ENCODE measurements around the gene ACAA2. TPM values are rescaled to one million over a fixed set of nuclear protein-coding genes. Genes with fewer than 3 reads are reported as not detected.
"Not testable (repeated sequence)": the region's sequence is repeated elsewhere in the genome, so short reads cannot be mapped to it uniquely, and the experiment has no call there.

Gene ACAA2
- total and polyA plus RNA-seq, 10 of the 15 experiments (the other 5 are each of a cell fraction or from before 2014, with no cell fraction given): 43.1 to 134 (median 64.6) TPM

DNA sequence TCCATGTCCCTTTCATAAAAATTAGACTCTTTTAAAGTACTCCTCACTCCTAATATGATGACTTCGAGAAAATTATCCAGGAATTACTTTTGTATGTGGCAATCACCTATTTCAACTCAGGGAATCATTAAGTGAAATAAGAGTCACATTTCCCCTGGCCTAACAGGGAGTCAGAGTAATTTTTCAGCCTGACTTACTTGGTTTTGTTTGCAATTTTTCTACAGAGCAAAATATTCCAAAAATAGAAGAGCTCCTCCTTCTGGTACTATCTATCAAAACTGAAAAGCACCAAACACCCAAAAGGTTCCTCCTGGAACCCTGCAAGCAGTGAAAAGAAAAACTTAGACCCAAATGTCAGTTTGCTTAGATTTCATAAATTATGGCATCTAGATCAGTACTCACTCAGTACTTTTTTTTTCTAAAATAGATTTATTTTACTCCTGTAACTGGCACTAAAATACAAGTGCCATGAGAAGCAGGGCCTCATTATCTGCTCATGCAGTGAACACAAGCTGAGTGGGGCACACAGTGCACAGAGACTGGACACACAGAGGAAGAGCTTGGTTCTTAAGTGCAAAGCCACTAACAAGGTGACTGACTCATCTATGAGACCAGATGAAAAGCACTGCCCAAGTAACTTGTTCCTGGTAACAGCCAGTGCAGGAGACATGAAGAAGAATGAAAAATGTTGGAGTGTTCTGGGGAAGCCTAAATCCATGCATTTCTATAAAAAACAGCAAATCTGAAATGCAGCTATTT lies 28.7 kb downstream of the ACAA2 start:
- H3K4me3 ChIP-seq: no peak overlapping the region
- BruUV-seq (replicated peaks): no TSS peak
- in situ Hi-C loops (cut with MboI): no loop called here
- FAIRE-seq: no peak
- peaks cover 2% of the 10 kb centered on the region; the same call in 1 of the 2 replicates for H3K4me1 ChIP-seq (ENCODE audit: control insufficient read depth, insufficient read depth, low read length)
- H3K27me3 ChIP-seq (replicated peaks in 1 of 2; ENCODE audit: control insufficient read depth in 2 of 2, insufficient read depth in 2 of 2, low read length in 1 of 2): no peaks in the 10 kb centered on the region
- H4K20me1 ChIP-seq (ENCODE audit: control insufficient read depth, insufficient read depth): no peaks in the 10 kb centered on the region
- no peaks in the 10 kb centered on the region for H3K9me3 ChIP-seq (replicated peaks; ENCODE audit: control insufficient read depth, insufficient read depth, low read length)
- RAD21 ChIA-PET (ENCODE audit: unreplicated experiment): interaction anchor here (0.8 to 0.9 kb wide), 2 partner anchors 74 to 274 kb away, joined by 3 read pairs; no protein-coding TSS in a partner anchor
- WGBS (ENCODE audit: insufficient coverage, insufficient replicate concordance, low lambda C conversion rate, missing lambda C conversion rate): 100% methylated on average over 1 of the region's 1 CpG
- H3K36me3 ChIP-seq (ENCODE audit: control insufficient read depth in 2 of 2, insufficient read depth in 2 of 2, low read length in 1 of 2): peaks cover 0 to 4% of the 10 kb centered on the region in 2 experiments; a peak in 2 of 4 replicates
- POLR2A ChIA-PET: no interaction called here
- H3K79me2 ChIP-seq (ENCODE audit: control insufficient read depth, insufficient read depth, low read length): no peaks in the 10 kb centered on the region
- no peak overlapping the region for H3K27ac ChIP-seq (ENCODE audit: control insufficient read depth, insufficient read depth)
- no peak overlapping the region for H3K4me2 ChIP-seq (ENCODE audit: control insufficient read depth, insufficient read depth)
- no peak for DNase-seq (ENCODE audit: low read depth, low spot score)
- no peak overlapping the region for H2AFZ ChIP-seq (ENCODE audit: control insufficient read depth, low read depth, low read length)
- SMC1A ChIA-PET (ENCODE audit: uncharacterized antibody, unreplicated experiment): interaction anchor here (0.6 to 1.3 kb wide), 4 partner anchors 10 to 289 kb away, joined by 3 to 4 read pairs (median 4); no protein-coding TSS in a partner anchor
- no peak for ATAC-seq
- CTCF ChIA-PET: interaction anchor here (0.7 to 2.7 kb wide), 5 partner anchors 10 to 419 kb away, joined by 3 to 16 read pairs (median 5); no protein-coding TSS in a partner anchor
- TF ChIP-seq NFXL1 (IDR thresholded peaks at IDR 0.05; ENCODE audit: borderline replicate concordance): no peak
- TF ChIP-seq, protein P1, sequence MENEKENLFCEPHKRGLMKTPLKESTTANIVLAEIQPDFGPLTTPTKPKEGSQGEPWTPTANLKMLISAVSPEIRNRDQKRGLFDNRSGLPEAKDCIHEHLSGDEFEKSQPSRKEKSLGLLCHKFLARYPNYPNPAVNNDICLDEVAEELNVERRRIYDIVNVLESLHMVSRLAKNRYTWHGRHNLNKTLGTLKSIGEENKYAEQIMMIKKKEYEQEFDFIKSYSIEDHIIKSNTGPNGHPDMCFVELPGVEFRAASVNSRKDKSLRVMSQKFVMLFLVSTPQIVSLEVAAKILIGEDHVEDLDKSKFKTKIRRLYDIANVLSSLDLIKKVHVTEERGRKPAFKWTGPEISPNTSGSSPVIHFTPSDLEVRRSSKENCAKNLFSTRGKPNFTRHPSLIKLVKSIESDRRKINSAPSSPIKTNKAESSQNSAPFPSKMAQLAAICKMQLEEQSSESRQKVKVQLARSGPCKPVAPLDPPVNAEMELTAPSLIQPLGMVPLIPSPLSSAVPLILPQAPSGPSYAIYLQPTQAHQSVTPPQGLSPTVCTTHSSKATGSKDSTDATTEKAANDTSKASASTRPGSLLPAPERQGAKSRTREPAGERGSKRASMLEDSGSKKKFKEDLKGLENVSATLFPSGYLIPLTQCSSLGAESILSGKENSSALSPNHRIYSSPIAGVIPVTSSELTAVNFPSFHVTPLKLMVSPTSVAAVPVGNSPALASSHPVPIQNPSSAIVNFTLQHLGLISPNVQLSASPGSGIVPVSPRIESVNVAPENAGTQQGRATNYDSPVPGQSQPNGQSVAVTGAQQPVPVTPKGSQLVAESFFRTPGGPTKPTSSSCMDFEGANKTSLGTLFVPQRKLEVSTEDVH (IDR thresholded peaks at IDR 0.05; ENCODE audit: low read depth, partially characterized antibody): no peak
- TF ChIP-seq, protein P2, sequence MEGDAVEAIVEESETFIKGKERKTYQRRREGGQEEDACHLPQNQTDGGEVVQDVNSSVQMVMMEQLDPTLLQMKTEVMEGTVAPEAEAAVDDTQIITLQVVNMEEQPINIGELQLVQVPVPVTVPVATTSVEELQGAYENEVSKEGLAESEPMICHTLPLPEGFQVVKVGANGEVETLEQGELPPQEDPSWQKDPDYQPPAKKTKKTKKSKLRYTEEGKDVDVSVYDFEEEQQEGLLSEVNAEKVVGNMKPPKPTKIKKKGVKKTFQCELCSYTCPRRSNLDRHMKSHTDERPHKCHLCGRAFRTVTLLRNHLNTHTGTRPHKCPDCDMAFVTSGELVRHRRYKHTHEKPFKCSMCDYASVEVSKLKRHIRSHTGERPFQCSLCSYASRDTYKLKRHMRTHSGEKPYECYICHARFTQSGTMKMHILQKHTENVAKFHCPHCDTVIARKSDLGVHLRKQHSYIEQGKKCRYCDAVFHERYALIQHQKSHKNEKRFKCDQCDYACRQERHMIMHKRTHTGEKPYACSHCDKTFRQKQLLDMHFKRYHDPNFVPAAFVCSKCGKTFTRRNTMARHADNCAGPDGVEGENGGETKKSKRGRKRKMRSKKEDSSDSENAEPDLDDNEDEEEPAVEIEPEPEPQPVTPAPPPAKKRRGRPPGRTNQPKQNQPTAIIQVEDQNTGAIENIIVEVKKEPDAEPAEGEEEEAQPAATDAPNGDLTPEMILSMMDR (IDR thresholded peaks at IDR 0.05 in 2 of 3, conservative IDR thresholded peaks at IDR 0.05 in 1 of 3; ENCODE audit: control insufficient read depth in 2 of 3, extremely low read depth in 1 of 3, insufficient read depth in 1 of 3, low read depth in 3 of 3, low read length in 3 of 3): peak in 2 of 3 experiments; percentile 12 to 15; a peak in 1 of 6 replicates
- 0 out of 2 replicates have a peak, but pooled peaks have one; percentile 13 for TF ChIP-seq RAD21 (IDR thresholded peaks at IDR 0.05; ENCODE audit: insufficient read depth, low read depth, low read length)
- intact Hi-C loops (cut with micrococcal nuclease; ENCODE audit: unreplicated experiment): loop anchor here (5.0 kb wide), 1 partner anchor 73 kb away; no protein-coding TSS in a partner anchor
- H3K9ac ChIP-seq (ENCODE audit: control insufficient read depth, insufficient read depth, low read length): no peak overlapping the region

DNA sequence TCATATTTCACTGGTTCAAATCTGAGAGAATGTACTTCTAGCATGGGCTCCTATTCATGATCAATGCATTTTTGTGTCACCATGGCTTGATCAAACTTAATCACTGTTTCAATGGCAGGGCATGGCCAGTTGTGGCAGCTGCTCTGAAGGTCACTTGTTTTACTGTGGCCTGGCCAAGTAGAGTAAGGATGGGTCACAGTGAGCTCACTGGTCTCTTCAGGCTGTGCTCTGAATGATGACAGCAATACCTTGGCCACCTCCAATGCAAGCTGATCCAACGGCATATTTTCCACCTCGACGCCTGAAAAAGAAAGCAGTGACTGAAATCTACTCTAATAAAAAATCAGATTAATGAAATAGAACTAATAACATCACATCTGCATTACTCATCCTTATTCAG lies 29.7 kb downstream of the ACAA2 start:
- SMC1A ChIA-PET (ENCODE audit: uncharacterized antibody, unreplicated experiment): interaction anchor here (0.6 kb wide), 1 partner anchor 24 kb away, joined by 4 read pairs; no protein-coding TSS in a partner anchor
- BruUV-seq (replicated peaks); H3K27me3 ChIP-seq (replicated peaks in 1 of 2; ENCODE audit: control insufficient read depth in 2 of 2, insufficient read depth in 2 of 2, low read length in 1 of 2); H3K79me2 ChIP-seq (ENCODE audit: control insufficient read depth, insufficient read depth, low read length); FAIRE-seq; H3K4me1 ChIP-seq (ENCODE audit: control insufficient read depth, insufficient read depth, low read length); H3K4me3 ChIP-seq; H3K36me3 ChIP-seq (ENCODE audit: control insufficient read depth in 2 of 2, insufficient read depth in 2 of 2, low read length in 1 of 2); intact Hi-C loops (cut with micrococcal nuclease; ENCODE audit: unreplicated experiment); ATAC-seq; H3K27ac ChIP-seq (ENCODE audit: control insufficient read depth, insufficient read depth); DNase-seq (ENCODE audit: low read depth, low spot score); H4K20me1 ChIP-seq (ENCODE audit: control insufficient read depth, insufficient read depth); H3K4me2 ChIP-seq (ENCODE audit: control insufficient read depth, insufficient read depth); in situ Hi-C loops (cut with MboI); H2AFZ ChIP-seq (ENCODE audit: control insufficient read depth, low read depth, low read length); H3K9me3 ChIP-seq (replicated peaks; ENCODE audit: control insufficient read depth, insufficient read depth, low read length); H3K9ac ChIP-seq (ENCODE audit: control insufficient read depth, insufficient read depth, low read length): not testable (repeated sequence)
- CTCF ChIA-PET: interaction anchor here (0.6 to 2.7 kb wide), 5 partner anchors 11 to 697 kb away, joined by 3 to 16 read pairs (median 4); no protein-coding TSS in a partner anchor
- WGBS (ENCODE audit: insufficient coverage, insufficient replicate concordance, low lambda C conversion rate, missing lambda C conversion rate): 100% methylated on average over 3 of the region's 3 CpGs
- RAD21 ChIA-PET (ENCODE audit: unreplicated experiment): interaction anchor here (0.9 to 1.0 kb wide), 2 partner anchors 75 to 275 kb away, joined by 3 read pairs; no protein-coding TSS in a partner anchor
- POLR2A ChIA-PET: interaction anchor here (0.6 kb wide), 1 partner anchor 1154 kb away, joined by 3 read pairs; no protein-coding TSS in a partner anchor
